Measurements from ENCODE around the gene GDAP1L1.

GRCh38 chr20:44206132-44206531, 41.0 kb upstream of the GDAP1L1 start:
- no peak for TF ChIP-seq CTCF (IDR thresholded peaks at IDR 0.05; ENCODE audit: low read depth, low read length)
- TF ChIP-seq EZH2phosphoT487 (IDR thresholded peaks at IDR 0.05; ENCODE audit: low read depth): no peak
